ENCODE measurements around the gene MAOB. TPM values are rescaled to one million over a fixed set of nuclear protein-coding genes. Genes with fewer than 3 reads are reported as not detected.
A peak's percentile ranks its signal among the peaks of the same experiment; 100 is the strongest.
"Not testable (repeated sequence)": the region's sequence is repeated elsewhere in the genome, so short reads cannot be mapped to it uniquely, and the experiment has no call there.

Gene MAOB
- total RNA-seq, 2 donors from 2014 or later, result not detected

- ATAC-seq (replicated peaks); H3K4me1 Mint-ChIP-seq; H3K4me3 Mint-ChIP-seq; H3K36me3 Mint-ChIP-seq (ENCODE audit: low read depth); H3K27me3 Mint-ChIP-seq; H3K9me3 Mint-ChIP-seq; H3K27ac Mint-ChIP-seq: not testable (repeated sequence)
These were observed 157.0 kb downstream of the MAOB start for GRCh38 chrX:43725227-43725626.

DNA sequence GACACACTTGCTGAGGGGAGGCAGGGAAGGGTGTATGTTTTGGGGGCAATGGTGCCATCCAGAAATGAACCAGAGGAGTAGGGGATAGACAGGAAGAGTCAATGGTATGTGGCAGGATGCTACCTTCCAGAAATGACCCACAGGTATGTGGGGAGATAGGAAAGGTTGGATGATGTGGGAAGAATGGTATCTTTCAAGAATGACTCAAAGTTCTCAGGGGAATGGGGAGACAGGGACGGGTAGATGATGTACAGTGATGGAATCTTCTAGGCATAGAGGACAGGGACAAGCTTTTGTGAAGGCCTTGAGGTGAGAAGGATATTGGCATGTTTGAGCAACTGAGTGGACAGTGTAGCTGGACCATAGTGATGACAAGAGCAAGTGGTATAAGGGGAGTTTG is 161.3 kb downstream of the MAOB start:
- peaks cover 3% of the 10 kb centered on the region for H3K9me3 Mint-ChIP-seq
- no peaks in the 10 kb centered on the region for H3K27me3 Mint-ChIP-seq
- ATAC-seq (replicated peaks), result no peak
- H3K36me3 Mint-ChIP-seq (ENCODE audit: low read depth), result no peaks in the 10 kb centered on the region
- H3K4me1 Mint-ChIP-seq, result no peaks in the 10 kb centered on the region
- no peak overlapping the region for H3K4me3 Mint-ChIP-seq
- H3K27ac Mint-ChIP-seq, result no peak overlapping the region

GRCh38 chrX:43720082-43720481 is 162.2 kb downstream of the MAOB start:
- no peaks in the 10 kb centered on the region for H3K36me3 Mint-ChIP-seq (ENCODE audit: low read depth)
- no peak overlapping the region for H3K27ac Mint-ChIP-seq
- H3K9me3 Mint-ChIP-seq, result peaks cover 3% of the 10 kb centered on the region
- H3K27me3 Mint-ChIP-seq, result no peaks in the 10 kb centered on the region
- no peaks in the 10 kb centered on the region for H3K4me1 Mint-ChIP-seq
- no peak for ATAC-seq (replicated peaks)
- H3K4me3 Mint-ChIP-seq, result no peak overlapping the region

DNA sequence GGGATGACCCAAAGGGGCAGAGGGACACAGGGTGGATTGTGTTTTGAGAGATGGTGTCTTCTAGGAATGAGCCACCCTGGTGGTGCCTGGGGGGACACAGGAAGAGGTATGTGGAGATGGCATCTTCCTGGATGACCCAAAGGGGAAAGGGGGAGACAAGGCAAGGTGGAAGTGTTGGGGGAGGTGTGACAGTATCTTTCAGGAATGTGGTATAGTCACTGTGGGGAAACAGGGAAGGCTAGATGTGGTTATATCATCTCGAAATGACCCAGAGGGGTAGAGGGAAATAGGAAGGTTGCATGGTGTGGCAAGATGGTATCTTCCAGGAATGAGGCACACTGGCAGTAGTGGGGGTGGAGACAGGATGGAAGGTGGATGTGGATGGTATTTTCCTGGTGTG is 163.3 kb downstream of the MAOB start:
- Mint-ChIP-seq H3K27me3 (no peaks in the 10 kb centered on the region), H3K36me3 (ENCODE audit: low read depth) (no peaks in the 10 kb centered on the region), H3K9me3 (peaks cover 3% of the 10 kb centered on the region), H3K27ac (no peak overlapping the region), H3K4me3 (no peak overlapping the region), H3K4me1 (no peaks in the 10 kb centered on the region)
- ATAC-seq (replicated peaks), result no peak

DNA sequence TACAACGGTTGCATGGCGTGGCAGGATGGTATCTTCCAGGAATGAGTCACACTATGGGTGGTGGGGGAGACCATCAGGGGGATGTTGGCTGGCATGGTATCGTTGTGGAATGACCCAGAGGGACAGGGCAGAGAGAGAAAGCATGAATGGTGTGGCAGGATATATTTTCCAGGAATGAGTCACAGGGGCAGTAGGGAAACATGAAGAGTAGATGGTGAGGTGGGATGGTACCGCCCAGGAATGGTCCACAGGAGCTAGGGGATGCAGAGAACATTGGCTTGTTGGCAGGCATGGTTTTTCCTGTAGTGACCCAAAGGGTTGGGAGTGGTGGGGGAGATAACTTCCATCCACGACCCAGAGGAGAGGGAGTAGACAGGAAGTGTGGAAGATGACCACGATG is 163.7 kb downstream of the MAOB start:
- no peak for ATAC-seq (replicated peaks)
- Mint-ChIP-seq H3K4me3 (no peak overlapping the region), H3K27me3 (no peaks in the 10 kb centered on the region), H3K4me1 (no peaks in the 10 kb centered on the region), H3K27ac (no peak overlapping the region), H3K9me3 (peaks cover 3% of the 10 kb centered on the region), H3K36me3 (ENCODE audit: low read depth) (no peaks in the 10 kb centered on the region)

DNA sequence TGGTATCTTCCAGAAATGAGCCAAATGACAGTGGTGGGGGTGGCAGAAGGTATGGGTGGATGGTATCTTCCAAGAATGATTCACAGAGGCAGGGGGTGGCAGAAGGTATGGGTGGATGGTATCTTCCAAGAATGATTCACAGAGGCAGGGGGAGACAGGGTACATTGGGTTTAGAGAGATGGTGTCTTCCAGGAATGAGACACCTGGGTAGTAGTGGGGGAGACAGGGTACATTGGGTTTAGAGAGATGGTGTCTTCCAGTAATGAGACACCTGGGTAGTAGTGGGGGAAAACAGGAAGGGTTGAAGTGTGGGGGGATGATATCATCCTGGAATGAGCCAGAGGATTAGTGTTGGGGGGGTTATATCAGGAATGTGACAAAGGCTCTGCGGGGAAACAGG is 164.2 kb downstream of the MAOB start:
- no peaks in the 10 kb centered on the region for H3K4me1 Mint-ChIP-seq
- H3K36me3 Mint-ChIP-seq (ENCODE audit: low read depth), result no peaks in the 10 kb centered on the region
- H3K9me3 Mint-ChIP-seq, result no peaks in the 10 kb centered on the region
- H3K27me3 Mint-ChIP-seq, result no peaks in the 10 kb centered on the region
- no peak overlapping the region for H3K4me3 Mint-ChIP-seq
- H3K27ac Mint-ChIP-seq, result no peak overlapping the region
- ATAC-seq (replicated peaks), result peak; percentile 59

DNA sequence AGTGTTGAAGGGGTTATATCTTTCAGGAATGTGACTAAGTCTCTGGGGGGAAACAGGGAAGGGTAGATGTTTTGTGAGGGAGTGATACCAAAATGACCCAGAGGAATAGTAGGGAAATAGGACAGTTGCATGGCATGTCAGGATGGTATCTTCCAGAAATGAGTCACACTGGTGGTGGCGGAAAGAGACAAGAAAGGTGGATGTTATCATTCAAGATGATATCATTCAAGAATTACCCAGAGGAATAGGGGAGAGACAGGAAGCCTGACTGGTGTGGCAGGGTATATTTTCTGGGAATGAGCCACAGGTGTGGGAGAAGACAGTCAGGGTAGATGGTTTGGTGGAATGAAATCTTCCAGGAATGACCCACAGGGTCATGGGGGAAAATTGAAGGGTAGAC is 165.1 kb downstream of the MAOB start:
- Mint-ChIP-seq H3K9me3 (no peaks in the 10 kb centered on the region), H3K4me3 (no peak overlapping the region)

GRCh38 chrX:43716696-43717095 is 165.6 kb downstream of the MAOB start:
- Mint-ChIP-seq H3K36me3 (ENCODE audit: low read depth) (no peaks in the 10 kb centered on the region), H3K9me3 (no peaks in the 10 kb centered on the region), H3K27me3 (no peaks in the 10 kb centered on the region), H3K27ac (no peak overlapping the region), H3K4me3 (no peak overlapping the region), H3K4me1 (no peaks in the 10 kb centered on the region)
- no peak for ATAC-seq (replicated peaks)

More for the DNA sequence above, 165.1 kb downstream of the MAOB start:
- no peaks in the 10 kb centered on the region for H3K4me1 Mint-ChIP-seq
- ATAC-seq (replicated peaks), result no peak
- H3K36me3 Mint-ChIP-seq (ENCODE audit: low read depth), result no peaks in the 10 kb centered on the region
- no peaks in the 10 kb centered on the region for H3K27me3 Mint-ChIP-seq
- H3K27ac Mint-ChIP-seq, result no peak overlapping the region

Other genes starting within 250 kb of the MAOB start
- gene MAOA, start 226.2 kb downstream of the MAOB start, total RNA-seq, result 10 to 100 TPM in 1 of 2 donors, 1 to 10 TPM in 1; 4.5 to 20.4 TPM
- gene NDP, start 90.9 kb upstream of the MAOB start, total RNA-seq, result under 1 TPM in 1 of 2 donors, not detected in 1; 0.53 TPM

All from activated T-helper 17 cell treated with anti-CD3 and anti-CD28 coated beads, Interleukin-2, amount 50 U/mL, for 72 hours (primary cell).